HEK293 (cell line): ENCODE data around the gene KRTAP4-6.

Experiments
- CTCF ChIP-seq: fragments of 450-650 bp; formaldehyde crosslinking; IDR thresholded peaks from 2 replicates; pipeline ENCODE4 v1.5.1; 2016; ENCODE audit warnings: missing biosample characterization, missing genetic modification characterization
- HOXA7 ChIP-seq: sonication (generic); formaldehyde crosslinking; IDR thresholded peaks from 2 replicates; pipeline ENCODE4 v1.8.1; 2022; ENCODE audit warnings: missing genetic modification reagents, borderline replicate concordance
- ZNF239 ChIP-seq: fragments of 450-650 bp; formaldehyde crosslinking; IDR thresholded peaks from 2 replicates; pipeline ENCODE4 v1.5.1; 2016; ENCODE audit warnings: missing biosample characterization, missing genetic modification characterization
- ZNF274 ChIP-seq, 2 experiments: fragments of 200-500 bp in 1 of 2; fragments of 450-650 bp in 1 of 2; sonication (Bioruptor generic) in 1 of 2; formaldehyde crosslinking in 1 of 2; IDR thresholded peaks; 2 replicates each; pipeline versions ENCODE4 v1.5.1 to v1.6.1; 2014 to 2016; ENCODE audit warnings: borderline replicate concordance in 1 of 2, inconsistent platforms in 1 of 2, low read length in 1 of 2, missing biosample characterization in 1 of 2, missing genetic modification characterization in 1 of 2
- ZNF350 ChIP-seq: fragments of 450-650 bp; formaldehyde crosslinking; IDR thresholded peaks from 2 replicates; pipeline ENCODE4 v1.5.0; 2017; ENCODE audit warnings: missing biosample characterization, mild to moderate bottlenecking, missing genetic modification characterization
- ZNF510 ChIP-seq: fragments of 450-650 bp; formaldehyde crosslinking; IDR thresholded peaks from 2 replicates; pipeline ENCODE4 v1.5.1; 2018; ENCODE audit warnings: mild to moderate bottlenecking, missing genetic modification characterization, missing biosample characterization; ENCODE audit not compliant: insufficient replicate concordance
- ZNF518A ChIP-seq: fragments of 450-650 bp; formaldehyde crosslinking; conservative IDR thresholded peaks from 2 replicates; pipeline ENCODE4 v1.5.1; 2016; ENCODE audit warnings: low read depth, missing biosample characterization, missing genetic modification characterization
- ZNF704 ChIP-seq: fragments of 450-650 bp; formaldehyde crosslinking; IDR thresholded peaks from 2 replicates; pipeline ENCODE4 v1.5.1; 2016; ENCODE audit warnings: missing biosample characterization, missing genetic modification characterization
- ZNF830 ChIP-seq: fragments of 450-650 bp; IDR thresholded peaks from 2 replicates; pipeline ENCODE4 v1.5.0; 2018; ENCODE audit warnings: missing biosample characterization, missing genetic modification characterization, low read depth, mild to moderate bottlenecking, moderate library complexity
- ZSCAN18 ChIP-seq: fragments of 450-650 bp; formaldehyde crosslinking; IDR thresholded peaks from 2 replicates; pipeline ENCODE4 v1.5.1; 2016; ENCODE audit warnings: missing biosample characterization, missing genetic modification characterization

- TF ChIP-seq CTCF (tag by site-specific recombination), result no peak
- TF ChIP-seq ZNF350, result no peak
- no peak for TF ChIP-seq ZNF830 (tag by site-specific recombination)
- TF ChIP-seq ZSCAN18 (tag by site-specific recombination), result no peak
- no peak for TF ChIP-seq ZNF239 (tag by site-specific recombination)
- TF ChIP-seq ZNF518A (tag by site-specific recombination), result no peak
- no peak for TF ChIP-seq HOXA7 (CRISPR knock-in tag)
- TF ChIP-seq ZNF704 (tag by site-specific recombination), result no peak
- no peak for TF ChIP-seq ZNF510 (tag by site-specific recombination)
- no peak for TF ChIP-seq ZNF274 (IDR thresholded peaks at IDR 0.05; ENCODE audit: low read length)
- no peak for TF ChIP-seq ZNF274 (tag by site-specific recombination; IDR thresholded peaks at IDR 0.05; ENCODE audit: borderline replicate concordance)
These were observed 8.4 kb downstream of the KRTAP4-6 start for GRCh38 chr17:41131979-41132378.
